Mesenchymal stem cell (in vitro differentiated cells and primary cell): ENCODE results near the gene USH2A.

Source experiments
- DNase-seq: peaks from one replicate; pipeline ENCODE4 v3.0.0-alpha.2; 2013
- H2AFZ ChIP-seq: one replicate; pipeline ENCODE4 v1.6.1; 2013; ENCODE audit warnings: low read depth, mild to moderate bottlenecking, control low read depth, inconsistent platforms, low read length, moderate library complexity
- H2AK5ac ChIP-seq: 2 replicates; pipeline ENCODE4 v1.6.1; 2013; ENCODE audit warnings: low read length, moderate library complexity, mild to moderate bottlenecking, inconsistent platforms; ENCODE audit not compliant: severe bottlenecking
- H2BK120ac ChIP-seq: one replicate; pipeline ENCODE4 v1.6.1; 2013; ENCODE audit warnings: low read depth, mild to moderate bottlenecking, inconsistent platforms, low read length, moderate library complexity
- H2BK12ac ChIP-seq, 2 experiments: one replicate each; pipeline ENCODE4 v1.6.1; 2013; ENCODE audit warnings: inconsistent platforms in 2 of 2, low read length in 2 of 2, mild to moderate bottlenecking in 2 of 2, moderate library complexity in 2 of 2, control low read depth in 1 of 2
- H2BK15ac ChIP-seq: one replicate; pipeline ENCODE4 v1.6.1; 2013; ENCODE audit warnings: mild to moderate bottlenecking, low read depth, inconsistent platforms; ENCODE audit not compliant: poor library complexity, severe bottlenecking
- H2BK5ac ChIP-seq: 2 replicates; pipeline ENCODE4 v1.6.1; 2013; ENCODE audit warnings: low read depth, mild to moderate bottlenecking, low read length, control low read depth, inconsistent platforms; ENCODE audit not compliant: poor library complexity, severe bottlenecking
- H3K14ac ChIP-seq, 2 experiments: one replicate each; pipeline ENCODE4 v1.6.1; 2013; ENCODE audit warnings: inconsistent platforms in 2 of 2, low read length in 2 of 2, control low read depth in 1 of 2, mild to moderate bottlenecking in 1 of 2, moderate library complexity in 1 of 2
- H3K18ac ChIP-seq, 2 experiments: one replicate each; pipeline ENCODE4 v1.6.1; 2013; ENCODE audit warnings: inconsistent platforms in 2 of 2, low read length in 2 of 2, control low read depth in 1 of 2, low read depth in 1 of 2, mild to moderate bottlenecking in 1 of 2
- H3K23ac ChIP-seq, 2 experiments: one replicate each; pipeline ENCODE4 v1.6.1; 2013; ENCODE audit warnings: inconsistent platforms in 2 of 2, low read length in 2 of 2, mild to moderate bottlenecking in 2 of 2, moderate library complexity in 2 of 2, control low read depth in 1 of 2
- H3K27ac ChIP-seq: 2 replicates; pipeline ENCODE4 v1.5.1; 2013; ENCODE audit warnings: mild to moderate bottlenecking, moderate library complexity, low read length, control low read depth, inconsistent platforms; ENCODE audit not compliant: poor library complexity, severe bottlenecking
- H3K27me3 ChIP-seq, 2 experiments: 2 replicates each; pipeline versions ENCODE4 v1.6.1 to v1.7.0; 2013; ENCODE audit warnings: low read length in 2 of 2, mild to moderate bottlenecking in 2 of 2, moderate library complexity in 2 of 2, control low read depth in 1 of 2, inconsistent platforms in 1 of 2; ENCODE audit not compliant: control insufficient read depth in 1 of 2, insufficient read depth in 1 of 2
- H3K36me3 ChIP-seq, 2 experiments: 2 replicates each; pipeline versions ENCODE4 v1.6.1 to v1.7.0; 2013; ENCODE audit warnings: low read length in 2 of 2, control low read depth in 1 of 2, inconsistent platforms in 1 of 2, low read depth in 1 of 2, mild to moderate bottlenecking in 1 of 2; ENCODE audit not compliant: insufficient read depth in 2 of 2, control insufficient read depth in 1 of 2
- H3K4ac ChIP-seq, 2 experiments: one replicate each; pipeline ENCODE4 v1.6.1; 2013; ENCODE audit warnings: inconsistent platforms in 2 of 2, low read length in 2 of 2, mild to moderate bottlenecking in 2 of 2, moderate library complexity in 2 of 2, control low read depth in 1 of 2, low read depth in 1 of 2
- H3K4me1 ChIP-seq: 2 replicates; pipeline ENCODE4 v1.6.1; 2013; ENCODE audit warnings: low read depth, low read length, control low read depth; ENCODE audit not compliant: control insufficient read depth, insufficient read depth
- H3K4me2 ChIP-seq: 2 replicates; pipeline ENCODE4 v1.6.1; 2013; ENCODE audit warnings: low read length, mild to moderate bottlenecking, inconsistent platforms; ENCODE audit not compliant: poor library complexity, severe bottlenecking
- H3K4me3 ChIP-seq, 2 experiments: 2 replicates each; pipeline versions ENCODE4 v1.5.1 to v1.7.0; 2013; ENCODE audit warnings: low read length in 2 of 2, mild to moderate bottlenecking in 2 of 2, control low read depth in 1 of 2, low read depth in 1 of 2; ENCODE audit not compliant: insufficient read depth in 1 of 2
- H3K79me1 ChIP-seq: replicated peaks from 2 replicates; pipeline ENCODE4 v1.6.1; 2013; ENCODE audit warnings: mild to moderate bottlenecking, control low read depth, low read length, inconsistent platforms; ENCODE audit not compliant: poor library complexity, severe bottlenecking
- H3K9ac ChIP-seq: 2 replicates; pipeline ENCODE4 v1.7.0; 2013; ENCODE audit warnings: mild to moderate bottlenecking, low read length, moderate library complexity
- H3K9me3 ChIP-seq: 2 replicates; pipeline ENCODE4 v1.7.0; 2013; ENCODE audit warnings: mild to moderate bottlenecking, low read length; ENCODE audit not compliant: control insufficient read depth
- H4K8ac ChIP-seq: one replicate; pipeline ENCODE4 v1.6.1; 2013; ENCODE audit warnings: inconsistent platforms, mild to moderate bottlenecking, low read length, moderate library complexity
- H4K91ac ChIP-seq: one replicate; pipeline ENCODE4 v1.6.1; 2013; ENCODE audit warnings: mild to moderate bottlenecking, low read length, inconsistent platforms
- WGBS: methylation state at CpG from one replicate; pipeline ENCODE4 v1.1.7; 2013; ENCODE audit warnings: mixed read lengths; 5-methylcytosine and 5-hydroxymethylcytosine counted together

USH2A gene

DNA sequence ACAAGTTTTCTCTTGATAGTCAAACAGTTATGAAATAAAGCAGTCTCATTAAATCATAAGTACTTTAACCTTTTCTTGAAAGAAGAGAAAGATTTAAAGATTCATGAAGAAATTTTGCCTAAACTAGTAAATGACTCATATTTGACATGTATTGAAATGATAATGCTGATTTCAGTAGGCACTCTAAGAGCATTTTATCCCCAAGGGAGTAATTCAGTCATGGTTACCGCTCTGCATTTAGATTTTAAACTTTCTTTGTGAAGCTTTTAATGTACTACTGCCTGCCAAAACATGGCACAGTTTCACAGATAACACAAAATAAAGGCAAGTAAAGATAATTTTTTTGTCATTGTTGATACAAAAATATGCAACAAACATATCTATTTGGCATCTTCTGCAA is 6.8 kb downstream of the USH2A start:
- 67% methylated on average over 1 of the region's 1 CpG for WGBS
- Histone ChIP-seq H3K79me1 (no peaks in the 10 kb centered on the region), H4K8ac (no peak overlapping the region), H4K91ac (no peak overlapping the region), H3K9ac (no peak overlapping the region), H2BK12ac (no peak overlapping the region), H3K4me2 (no peak overlapping the region), H2AFZ (no peak overlapping the region), H3K4ac (no peak overlapping the region), H3K14ac (no peak overlapping the region), H3K18ac (no peak overlapping the region), H3K9me3 (no peaks in the 10 kb centered on the region), H3K23ac (no peak overlapping the region), H3K27ac (no peak overlapping the region), H3K27me3 (no peaks in the 10 kb centered on the region), H2BK15ac (no peak overlapping the region), H2AK5ac (no peak overlapping the region), H3K4me3 (no peak overlapping the region), H2BK120ac (no peak overlapping the region), H3K4me1 (no peaks in the 10 kb centered on the region), H3K36me3 (no peaks in the 10 kb centered on the region), H2BK5ac (no peak overlapping the region)
- DNase-seq, result no peak

DNA sequence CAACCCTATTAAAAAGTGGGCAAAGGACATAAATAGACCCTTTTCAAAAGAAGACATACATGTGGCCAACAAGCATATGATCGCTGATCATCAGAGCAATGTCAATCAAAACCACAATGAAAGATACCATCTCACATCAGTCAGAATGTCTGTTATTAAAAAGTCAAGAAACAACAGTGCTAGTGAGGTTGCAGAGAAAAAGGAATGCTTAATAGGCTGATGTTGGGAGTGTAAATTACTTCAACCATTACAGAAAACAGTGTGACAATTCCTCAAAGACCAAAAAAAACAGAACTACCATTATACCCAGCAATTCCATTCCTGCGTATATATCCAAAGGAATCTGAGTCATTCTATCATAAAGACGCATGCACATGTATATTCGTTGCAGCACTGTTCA is 13.2 kb downstream of the USH2A start:
- DNase-seq, result no peak
- H3K4ac ChIP-seq, result no peak overlapping the region
- no peak overlapping the region for H3K14ac ChIP-seq
- H3K9me3 ChIP-seq, result no peaks in the 10 kb centered on the region
- no peak overlapping the region for H2BK12ac ChIP-seq
- no peaks in the 10 kb centered on the region for H3K36me3 ChIP-seq
- H2BK5ac ChIP-seq, result no peak overlapping the region
- no peak overlapping the region for H3K9ac ChIP-seq
- no peak overlapping the region for H4K91ac ChIP-seq
- no peak overlapping the region for H3K18ac ChIP-seq
- no peak overlapping the region for H3K27ac ChIP-seq
- WGBS, result 93% methylated on average over 4 of the region's 4 CpGs
- H2AFZ ChIP-seq, result no peak overlapping the region
- no peaks in the 10 kb centered on the region for H3K79me1 ChIP-seq
- H2AK5ac ChIP-seq, result no peak overlapping the region
- H3K4me1 ChIP-seq, result no peaks in the 10 kb centered on the region
- no peak overlapping the region for H2BK15ac ChIP-seq
- no peak overlapping the region for H3K4me3 ChIP-seq
- H3K4me2 ChIP-seq, result no peak overlapping the region
- H2BK120ac ChIP-seq, result no peak overlapping the region
- H3K27me3 ChIP-seq, result no peaks in the 10 kb centered on the region
- no peak overlapping the region for H4K8ac ChIP-seq
- H3K23ac ChIP-seq, result no peak overlapping the region

DNA sequence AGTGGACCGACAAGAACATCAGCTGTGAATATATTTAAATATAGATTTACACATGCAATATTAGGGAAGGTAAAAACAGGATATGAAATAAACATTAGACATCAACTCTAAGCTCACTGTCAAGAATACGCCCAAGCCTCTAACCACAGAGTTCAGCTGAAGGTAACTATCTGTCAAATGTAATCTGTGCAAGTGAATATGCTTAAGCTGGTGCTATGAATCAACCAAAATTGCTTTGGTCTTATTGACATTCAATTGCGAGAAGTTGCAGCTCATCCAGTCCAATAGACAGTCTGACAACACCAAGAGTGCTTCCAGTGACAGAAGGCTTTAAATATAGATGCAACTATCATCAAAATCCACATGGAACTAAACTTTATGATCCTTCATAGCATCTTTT is 32.3 kb downstream of the USH2A start:
- Histone ChIP-seq H3K23ac (no peak overlapping the region), H3K4ac (no peak overlapping the region), H4K91ac (no peak overlapping the region), H2AFZ (no peak overlapping the region), H2AK5ac (no peak overlapping the region), H2BK12ac (no peak overlapping the region), H3K79me1 (no peaks in the 10 kb centered on the region), H3K27me3 (no peaks in the 10 kb centered on the region), H3K14ac (no peak overlapping the region), H3K18ac (no peak overlapping the region), H3K9ac (no peak overlapping the region), H2BK5ac (no peak overlapping the region), H4K8ac (no peak overlapping the region), H3K4me3 (no peak overlapping the region), H2BK120ac (no peak overlapping the region), H3K27ac (no peak overlapping the region), H3K4me2 (no peak overlapping the region), H2BK15ac (no peak overlapping the region), H3K4me1 (no peaks in the 10 kb centered on the region), H3K9me3 (no peaks in the 10 kb centered on the region), H3K36me3 (no peaks in the 10 kb centered on the region)
- no peak for DNase-seq
- WGBS, result 88% methylated on average over 1 of the region's 3 CpGs

DNA sequence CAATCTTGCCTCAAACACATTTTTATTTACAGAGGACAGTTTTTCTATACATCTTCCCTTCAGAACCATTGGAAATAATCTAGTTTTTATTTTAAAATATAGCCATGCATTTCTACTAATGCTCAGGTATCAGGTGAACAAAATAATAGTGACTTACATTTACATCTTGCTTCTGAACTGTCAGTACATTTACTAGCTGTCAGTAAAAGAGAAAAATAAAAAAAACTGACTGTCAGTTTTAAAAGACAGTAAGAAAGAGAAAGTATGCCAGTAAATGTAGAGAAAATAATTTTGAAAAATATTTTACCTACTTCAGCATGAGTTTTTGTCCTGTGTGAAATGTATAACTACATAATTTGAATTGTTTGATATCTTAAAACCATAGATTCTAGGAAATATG is 33.5 kb downstream of the USH2A start:
- Histone ChIP-seq H3K36me3 (no peaks in the 10 kb centered on the region), H3K27me3 (no peaks in the 10 kb centered on the region), H3K4ac (no peak overlapping the region), H3K18ac (no peak overlapping the region), H2BK120ac (no peak overlapping the region), H2BK5ac (no peak overlapping the region), H3K14ac (no peak overlapping the region), H3K79me1 (no peaks in the 10 kb centered on the region), H3K23ac (no peak overlapping the region), H3K4me2 (no peak overlapping the region), H2AFZ (no peak overlapping the region), H3K9me3 (no peaks in the 10 kb centered on the region), H4K8ac (no peak overlapping the region), H3K4me1 (no peaks in the 10 kb centered on the region), H3K9ac (no peak overlapping the region), H3K4me3 (no peak overlapping the region), H3K27ac (no peak overlapping the region), H2AK5ac (no peak overlapping the region), H2BK15ac (no peak overlapping the region), H4K91ac (no peak overlapping the region), H2BK12ac (no peak overlapping the region)
- no peak for DNase-seq
